Measurements from ENCODE around the gene HCN3.
"Not testable (repeated sequence)": the region's sequence is repeated elsewhere in the genome, so short reads cannot be mapped to it uniquely, and the experiment has no call there.

The HCN3 gene

GRCh38 chr1:155244368-155245162, 32.7 kb upstream of the HCN3 start:
- H3K27me3 ChIP-seq (ENCODE audit: control insufficient read depth, insufficient read depth, low read length): peaks cover 16% of the 10 kb centered on the region
- H3K36me3 ChIP-seq (ENCODE audit: control insufficient read depth, insufficient read depth, low read length): peaks cover 15% of the 10 kb centered on the region; the same call in 1 of the 2 replicates
- H3K27ac ChIP-seq (ENCODE audit: low read depth, low read length): peak overlapping the region; percentile 98
- no peaks in the 10 kb centered on the region for H3K9me3 ChIP-seq (ENCODE audit: control insufficient read depth, insufficient read depth, low read length)
- H3K4me1 ChIP-seq (ENCODE audit: control insufficient read depth, insufficient read depth, low read length): peaks cover 3% of the 10 kb centered on the region; the same call in 1 of the 2 replicates
- peak overlapping the region; percentile 72 for H3K4me3 ChIP-seq (ENCODE audit: low read depth, low read length)
- peak overlapping the region; percentile 76 for H3K9ac ChIP-seq (ENCODE audit: low read depth, low read length)

- Histone ChIP-seq H3K4me3 (ENCODE audit: low read depth, low read length) (peak overlapping the region; percentile 72), H3K4me1 (ENCODE audit: control insufficient read depth, insufficient read depth, low read length) (peaks cover 3% of the 10 kb centered on the region; the same call in 1 of the 2 replicates), H3K27ac (ENCODE audit: low read depth, low read length) (peak overlapping the region; percentile 98), H3K9ac (ENCODE audit: low read depth, low read length) (peak overlapping the region; percentile 76), H3K9me3 (ENCODE audit: control insufficient read depth, insufficient read depth, low read length) (no peaks in the 10 kb centered on the region), H3K36me3 (ENCODE audit: control insufficient read depth, insufficient read depth, low read length) (peaks cover 15% of the 10 kb centered on the region; the same call in 1 of the 2 replicates), H3K27me3 (ENCODE audit: control insufficient read depth, insufficient read depth, low read length) (peaks cover 16% of the 10 kb centered on the region)
These were observed 32.1 kb upstream of the HCN3 start for GRCh38 chr1:155245163-155245524.

- Histone ChIP-seq H3K27me3 (ENCODE audit: control insufficient read depth, insufficient read depth, low read length) (peaks cover 16% of the 10 kb centered on the region), H3K36me3 (ENCODE audit: control insufficient read depth, insufficient read depth, low read length) (peaks cover 15% of the 10 kb centered on the region; the same call in 1 of the 2 replicates)
- not testable (repeated sequence) for H3K4me1 ChIP-seq (ENCODE audit: control insufficient read depth, insufficient read depth, low read length); H3K9ac ChIP-seq (ENCODE audit: low read depth, low read length); H3K4me3 ChIP-seq (ENCODE audit: low read depth, low read length); H3K27ac ChIP-seq (ENCODE audit: low read depth, low read length); H3K9me3 ChIP-seq (ENCODE audit: control insufficient read depth, insufficient read depth, low read length)
These were observed 30.5 kb upstream of the HCN3 start for GRCh38 chr1:155246796-155247195.

GRCh38 chr1:155247667-155248553, 29.4 kb upstream of the HCN3 start:
- Histone ChIP-seq H3K4me3 (ENCODE audit: low read depth, low read length) (no peak overlapping the region), H3K9ac (ENCODE audit: low read depth, low read length) (no peak overlapping the region), H3K27me3 (ENCODE audit: control insufficient read depth, insufficient read depth, low read length) (peaks cover 16% of the 10 kb centered on the region), H3K4me1 (ENCODE audit: control insufficient read depth, insufficient read depth, low read length) (peaks cover 3% of the 10 kb centered on the region; the same call in 1 of the 2 replicates), H3K27ac (ENCODE audit: low read depth, low read length) (no peak overlapping the region), H3K9me3 (ENCODE audit: control insufficient read depth, insufficient read depth, low read length) (no peaks in the 10 kb centered on the region), H3K36me3 (ENCODE audit: control insufficient read depth, insufficient read depth, low read length) (peaks cover 15% of the 10 kb centered on the region; the same call in 1 of the 2 replicates)

- H3K36me3 ChIP-seq (ENCODE audit: control insufficient read depth, insufficient read depth, low read length): peaks cover 15% of the 10 kb centered on the region; the same call in 1 of the 2 replicates
These were observed 27.0 kb upstream of the HCN3 start for GRCh38 chr1:155250246-155250632.

GRCh38 chr1:155250633-155251449, 26.4 kb upstream of the HCN3 start:
- Histone ChIP-seq H3K4me3 (ENCODE audit: low read depth, low read length) (peak overlapping the region; percentile 63), H3K4me1 (ENCODE audit: control insufficient read depth, insufficient read depth, low read length) (peaks cover 13% of the 10 kb centered on the region; the same call in 1 of the 2 replicates), H3K27ac (ENCODE audit: low read depth, low read length) (no peak overlapping the region), H3K9ac (ENCODE audit: low read depth, low read length) (no peak overlapping the region), H3K36me3 (ENCODE audit: control insufficient read depth, insufficient read depth, low read length) (peaks cover 15% of the 10 kb centered on the region; the same call in 1 of the 2 replicates), H3K9me3 (ENCODE audit: control insufficient read depth, insufficient read depth, low read length) (no peaks in the 10 kb centered on the region), H3K27me3 (ENCODE audit: control insufficient read depth, insufficient read depth, low read length) (peaks cover 8% of the 10 kb centered on the region)

More at GRCh38 chr1:155250246-155250632, 27.0 kb upstream of the HCN3 start:
- peaks cover 13% of the 10 kb centered on the region for H3K27me3 ChIP-seq (ENCODE audit: control insufficient read depth, insufficient read depth, low read length)
- no peaks in the 10 kb centered on the region for H3K9me3 ChIP-seq (ENCODE audit: control insufficient read depth, insufficient read depth, low read length)
- H3K9ac ChIP-seq (ENCODE audit: low read depth, low read length): no peak overlapping the region
- peaks cover 13% of the 10 kb centered on the region; the same call in 1 of the 2 replicates for H3K4me1 ChIP-seq (ENCODE audit: control insufficient read depth, insufficient read depth, low read length)
- no peak overlapping the region for H3K27ac ChIP-seq (ENCODE audit: low read depth, low read length)
- peak overlapping the region; percentile 63 for H3K4me3 ChIP-seq (ENCODE audit: low read depth, low read length)

GRCh38 chr1:155251566-155251965, 25.7 kb upstream of the HCN3 start:
- Histone ChIP-seq H3K36me3 (ENCODE audit: control insufficient read depth, insufficient read depth, low read length) (peaks cover 15% of the 10 kb centered on the region; the same call in 1 of the 2 replicates), H3K27ac (ENCODE audit: low read depth, low read length) (no peak overlapping the region), H3K27me3 (ENCODE audit: control insufficient read depth, insufficient read depth, low read length) (peaks cover 2% of the 10 kb centered on the region; the same call in 1 of the 2 replicates), H3K9ac (ENCODE audit: low read depth, low read length) (no peak overlapping the region), H3K9me3 (ENCODE audit: control insufficient read depth, insufficient read depth, low read length) (no peaks in the 10 kb centered on the region), H3K4me3 (ENCODE audit: low read depth, low read length) (no peak overlapping the region), H3K4me1 (ENCODE audit: control insufficient read depth, insufficient read depth, low read length) (peaks cover 13% of the 10 kb centered on the region; the same call in 1 of the 2 replicates)

- Histone ChIP-seq H3K4me1 (ENCODE audit: control insufficient read depth, insufficient read depth, low read length) (peaks cover 13% of the 10 kb centered on the region; the same call in 1 of the 2 replicates), H3K27me3 (ENCODE audit: control insufficient read depth, insufficient read depth, low read length) (no peaks in the 10 kb centered on the region), H3K27ac (ENCODE audit: low read depth, low read length) (no peak overlapping the region), H3K4me3 (ENCODE audit: low read depth, low read length) (no peak overlapping the region), H3K9me3 (ENCODE audit: control insufficient read depth, insufficient read depth, low read length) (no peaks in the 10 kb centered on the region), H3K9ac (ENCODE audit: low read depth, low read length) (no peak overlapping the region), H3K36me3 (ENCODE audit: control insufficient read depth, insufficient read depth, low read length) (peaks cover 12% of the 10 kb centered on the region; the same call in 1 of the 2 replicates)
These were observed 24.1 kb upstream of the HCN3 start for GRCh38 chr1:155253208-155253607.

GRCh38 chr1:155253797-155254196, 23.5 kb upstream of the HCN3 start:
- Histone ChIP-seq H3K27me3 (ENCODE audit: control insufficient read depth, insufficient read depth, low read length) (no peaks in the 10 kb centered on the region), H3K4me1 (ENCODE audit: control insufficient read depth, insufficient read depth, low read length) (peaks cover 13% of the 10 kb centered on the region; the same call in 1 of the 2 replicates), H3K4me3 (ENCODE audit: low read depth, low read length) (peak overlapping the region; percentile 79; the same call in 1 of the 2 replicates), H3K9me3 (ENCODE audit: control insufficient read depth, insufficient read depth, low read length) (no peaks in the 10 kb centered on the region), H3K27ac (ENCODE audit: low read depth, low read length) (no peak overlapping the region), H3K9ac (ENCODE audit: low read depth, low read length) (no peak overlapping the region), H3K36me3 (ENCODE audit: control insufficient read depth, insufficient read depth, low read length) (peaks cover 13% of the 10 kb centered on the region)

- no peak overlapping the region for H3K27ac ChIP-seq (ENCODE audit: low read depth, low read length)
These were observed 23.0 kb upstream of the HCN3 start for GRCh38 chr1:155254228-155254713.

More at GRCh38 chr1:155254228-155254713, 23.0 kb upstream of the HCN3 start:
- Histone ChIP-seq H3K9me3 (ENCODE audit: control insufficient read depth, insufficient read depth, low read length) (no peaks in the 10 kb centered on the region), H3K36me3 (ENCODE audit: control insufficient read depth, insufficient read depth, low read length) (peaks cover 13% of the 10 kb centered on the region), H3K27me3 (ENCODE audit: control insufficient read depth, insufficient read depth, low read length) (no peaks in the 10 kb centered on the region), H3K4me3 (ENCODE audit: low read depth, low read length) (peak overlapping the region; percentile 79), H3K9ac (ENCODE audit: low read depth, low read length) (no peak overlapping the region), H3K4me1 (ENCODE audit: control insufficient read depth, insufficient read depth, low read length) (peaks cover 13% of the 10 kb centered on the region; the same call in 1 of the 2 replicates)

Data from HUES48 (cell line).